Nephron progenitor cell (in vitro differentiated cells): ENCODE measurements around the gene ITGB5.

Experiments used
- DNase-seq: peaks from one replicate; pipeline ENCODE4 v3.0.0; 2021
- H3K27ac Mint-ChIP-seq: 2 replicates; pipeline ENCODE4 v1.8.0; 2021; ENCODE audit warnings: mild to moderate bottlenecking, moderate library complexity, mixed read lengths
- H3K27me3 Mint-ChIP-seq: 2 replicates; pipeline ENCODE4 v1.8.0; 2021; ENCODE audit warnings: mild to moderate bottlenecking, low read depth, mixed read lengths; ENCODE audit not compliant: poor library complexity
- H3K36me3 Mint-ChIP-seq: 2 replicates; pipeline ENCODE4 v1.8.0; 2021; ENCODE audit warnings: low read depth, mixed read lengths
- H3K4me1 Mint-ChIP-seq: 2 replicates; pipeline ENCODE4 v1.8.0; 2021; ENCODE audit warnings: mixed read lengths
- H3K4me3 Mint-ChIP-seq: 2 replicates; pipeline ENCODE4 v1.8.0; 2021; ENCODE audit warnings: mild to moderate bottlenecking, moderate library complexity, mixed read lengths
- H3K9me3 Mint-ChIP-seq: 2 replicates; pipeline ENCODE4 v1.8.0; 2021; ENCODE audit warnings: mild to moderate bottlenecking, moderate library complexity, mixed read lengths
- TF ChIP-seq, protein P1 (sequence below): fragments of 200-600 bp; sonication (generic); IDR thresholded peaks from 2 replicates; pipeline ENCODE4 v1.5.0; 2021; ENCODE audit warnings: antibody characterized with exemption

Gene ITGB5

DNA sequence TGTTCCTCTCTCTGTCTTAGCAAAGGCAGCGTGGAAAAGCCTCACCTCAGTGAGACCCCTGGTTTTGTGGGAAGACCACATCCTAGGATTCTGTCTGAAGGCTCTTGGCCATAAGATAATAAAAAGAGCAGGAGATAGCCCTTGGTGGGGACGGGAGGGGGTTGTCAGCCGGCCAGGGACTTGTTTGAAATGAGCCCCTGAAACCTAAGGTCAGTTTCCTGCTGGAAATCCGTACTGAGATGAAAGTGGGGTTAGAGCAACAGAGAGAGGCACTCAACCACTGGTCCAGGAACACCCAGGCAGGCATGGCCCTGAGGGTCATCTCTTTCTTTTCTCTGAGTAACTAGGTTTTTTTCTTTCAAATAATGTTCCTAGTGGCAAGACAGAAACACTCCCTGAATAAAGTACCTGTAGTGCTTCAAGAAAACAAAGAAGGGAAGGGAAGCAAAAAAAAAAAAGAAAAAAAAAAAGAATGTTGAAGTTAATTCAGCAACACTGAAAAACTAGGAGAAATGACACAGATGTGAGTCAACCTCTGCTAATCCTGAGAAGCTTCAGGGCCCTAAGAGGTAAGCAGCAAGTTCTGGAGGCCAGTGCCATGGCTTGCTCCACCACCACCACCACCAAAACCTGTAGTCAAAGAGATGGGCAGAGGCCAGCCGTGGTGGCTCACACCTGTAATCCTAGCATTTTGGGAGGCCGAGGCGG, 3.2 kb downstream of the ITGB5 start:
- no peaks in the 10 kb centered on the region for H3K9me3 Mint-ChIP-seq
- H3K4me1 Mint-ChIP-seq = peaks cover 68% of the 10 kb centered on the region
- H3K4me3 Mint-ChIP-seq = peak overlapping the region; percentile 74
- DNase-seq = peak; percentile 14
- H3K27me3 Mint-ChIP-seq = peaks cover 6% of the 10 kb centered on the region
- TF ChIP-seq, protein P1, sequence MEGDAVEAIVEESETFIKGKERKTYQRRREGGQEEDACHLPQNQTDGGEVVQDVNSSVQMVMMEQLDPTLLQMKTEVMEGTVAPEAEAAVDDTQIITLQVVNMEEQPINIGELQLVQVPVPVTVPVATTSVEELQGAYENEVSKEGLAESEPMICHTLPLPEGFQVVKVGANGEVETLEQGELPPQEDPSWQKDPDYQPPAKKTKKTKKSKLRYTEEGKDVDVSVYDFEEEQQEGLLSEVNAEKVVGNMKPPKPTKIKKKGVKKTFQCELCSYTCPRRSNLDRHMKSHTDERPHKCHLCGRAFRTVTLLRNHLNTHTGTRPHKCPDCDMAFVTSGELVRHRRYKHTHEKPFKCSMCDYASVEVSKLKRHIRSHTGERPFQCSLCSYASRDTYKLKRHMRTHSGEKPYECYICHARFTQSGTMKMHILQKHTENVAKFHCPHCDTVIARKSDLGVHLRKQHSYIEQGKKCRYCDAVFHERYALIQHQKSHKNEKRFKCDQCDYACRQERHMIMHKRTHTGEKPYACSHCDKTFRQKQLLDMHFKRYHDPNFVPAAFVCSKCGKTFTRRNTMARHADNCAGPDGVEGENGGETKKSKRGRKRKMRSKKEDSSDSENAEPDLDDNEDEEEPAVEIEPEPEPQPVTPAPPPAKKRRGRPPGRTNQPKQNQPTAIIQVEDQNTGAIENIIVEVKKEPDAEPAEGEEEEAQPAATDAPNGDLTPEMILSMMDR = no peak
- H3K27ac Mint-ChIP-seq = peak overlapping the region; percentile 93
- no peaks in the 10 kb centered on the region for H3K36me3 Mint-ChIP-seq

DNA sequence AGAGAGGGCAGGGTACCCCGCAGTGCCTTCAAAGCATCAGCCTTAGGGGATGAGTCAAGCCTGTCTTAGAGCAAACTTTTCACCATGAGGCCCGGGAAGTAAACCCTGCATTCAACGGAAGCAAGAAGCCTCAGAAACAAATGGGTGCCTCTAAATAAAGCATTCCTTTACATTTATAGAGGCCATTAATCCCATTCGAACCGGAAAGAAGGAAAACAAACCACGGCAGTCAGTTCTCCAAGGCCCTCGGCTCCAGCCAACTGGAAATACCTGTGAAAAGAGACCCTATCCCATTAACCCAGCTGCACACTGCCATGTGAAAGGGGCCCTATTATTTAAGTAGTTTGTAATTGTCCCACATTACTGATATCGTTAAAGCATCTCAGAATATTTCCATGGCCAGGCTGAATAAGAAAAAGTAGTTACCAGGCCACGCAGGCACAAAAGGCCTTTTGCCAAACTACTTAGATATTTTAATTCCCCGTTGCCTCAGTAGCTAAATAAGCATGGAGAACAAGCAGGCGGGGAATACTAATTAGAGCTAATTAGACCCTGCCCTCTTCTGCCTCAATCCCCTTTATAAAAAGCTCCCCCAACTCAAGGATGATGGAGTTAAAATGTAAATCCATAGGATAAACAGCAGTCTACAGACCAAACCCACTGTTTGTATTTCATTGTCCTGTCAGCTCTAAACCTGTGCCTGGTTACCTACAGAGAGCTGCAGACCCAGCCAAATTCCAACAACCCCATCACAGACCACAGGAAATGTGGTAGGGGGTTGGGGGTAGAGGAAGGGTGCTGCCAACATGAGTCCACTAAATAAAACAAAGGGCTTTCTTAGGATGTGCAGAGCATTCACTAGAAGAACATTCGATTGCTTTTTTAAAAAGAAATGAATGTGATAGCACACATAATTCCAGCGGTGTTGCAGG, 4.1 kb downstream of the ITGB5 start:
- Mint-ChIP-seq H3K4me1 (peaks cover 64% of the 10 kb centered on the region), H3K27me3 (peaks cover 6% of the 10 kb centered on the region), H3K27ac (peak overlapping the region; percentile 96), H3K9me3 (no peaks in the 10 kb centered on the region), H3K4me3 (peak overlapping the region; percentile 74), H3K36me3 (no peaks in the 10 kb centered on the region)
- TF ChIP-seq, protein P1 = no peak
- DNase-seq = no peak

DNA sequence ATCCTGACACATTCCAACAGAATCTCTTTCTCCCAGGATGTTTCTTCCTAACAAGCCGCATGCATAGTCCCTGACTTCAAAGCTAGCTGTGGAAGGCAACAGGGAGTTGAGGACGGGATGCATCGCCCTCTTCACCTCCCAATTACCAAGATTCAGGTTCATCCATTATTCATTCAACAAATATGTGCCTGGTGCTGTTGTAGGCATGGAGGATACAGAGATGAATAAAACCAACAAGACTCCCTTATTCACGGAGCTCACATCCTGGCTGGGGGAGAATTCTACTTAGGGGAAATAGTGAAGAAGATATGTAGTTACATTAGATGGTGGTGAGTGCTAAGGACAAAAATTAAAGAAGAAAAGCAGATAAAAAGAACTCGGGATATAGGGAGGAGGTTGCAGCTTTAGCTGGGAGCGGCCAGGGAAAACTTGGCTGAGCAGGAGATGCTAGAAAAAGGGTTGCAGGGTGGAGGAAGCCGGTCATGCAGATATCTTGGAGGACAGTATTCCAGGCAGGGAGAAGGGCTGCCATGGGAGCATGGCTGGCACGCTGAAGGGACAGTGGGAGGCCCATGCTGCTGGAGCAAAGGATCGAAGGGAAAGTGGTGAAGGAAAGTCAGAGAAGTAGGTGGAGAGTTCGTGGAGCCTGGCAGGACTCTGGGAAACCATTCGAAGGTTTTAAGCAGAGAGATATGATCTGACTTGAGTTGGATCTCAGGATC, 5.0 kb downstream of the ITGB5 start:
- H3K9me3 Mint-ChIP-seq = no peaks in the 10 kb centered on the region
- TF ChIP-seq, protein P1 = no peak
- H3K27ac Mint-ChIP-seq = peak overlapping the region; percentile 96
- no peaks in the 10 kb centered on the region for H3K36me3 Mint-ChIP-seq
- DNase-seq = no peak
- H3K27me3 Mint-ChIP-seq = peaks cover 9% of the 10 kb centered on the region
- peaks cover 63% of the 10 kb centered on the region for H3K4me1 Mint-ChIP-seq
- H3K4me3 Mint-ChIP-seq = peak overlapping the region; percentile 74

DNA sequence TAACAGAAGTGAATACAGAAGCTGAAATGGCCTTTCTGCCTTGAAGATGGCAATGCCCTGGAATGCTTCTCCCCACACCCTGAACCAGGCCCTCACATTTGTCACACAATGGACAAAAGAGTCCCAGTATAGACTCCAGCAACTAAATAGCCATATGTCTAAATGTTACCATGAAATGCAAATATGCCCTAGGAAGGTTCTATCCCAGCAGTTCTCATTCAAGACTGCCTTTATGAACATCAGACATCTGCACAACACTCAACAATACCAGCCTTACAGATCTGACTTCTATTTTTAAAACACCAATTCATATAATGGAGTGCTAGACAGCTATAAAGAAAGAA, 7.9 kb downstream of the ITGB5 start:
- TF ChIP-seq, protein P1 = no peak
- peaks cover 6% of the 10 kb centered on the region for H3K36me3 Mint-ChIP-seq

DNA sequence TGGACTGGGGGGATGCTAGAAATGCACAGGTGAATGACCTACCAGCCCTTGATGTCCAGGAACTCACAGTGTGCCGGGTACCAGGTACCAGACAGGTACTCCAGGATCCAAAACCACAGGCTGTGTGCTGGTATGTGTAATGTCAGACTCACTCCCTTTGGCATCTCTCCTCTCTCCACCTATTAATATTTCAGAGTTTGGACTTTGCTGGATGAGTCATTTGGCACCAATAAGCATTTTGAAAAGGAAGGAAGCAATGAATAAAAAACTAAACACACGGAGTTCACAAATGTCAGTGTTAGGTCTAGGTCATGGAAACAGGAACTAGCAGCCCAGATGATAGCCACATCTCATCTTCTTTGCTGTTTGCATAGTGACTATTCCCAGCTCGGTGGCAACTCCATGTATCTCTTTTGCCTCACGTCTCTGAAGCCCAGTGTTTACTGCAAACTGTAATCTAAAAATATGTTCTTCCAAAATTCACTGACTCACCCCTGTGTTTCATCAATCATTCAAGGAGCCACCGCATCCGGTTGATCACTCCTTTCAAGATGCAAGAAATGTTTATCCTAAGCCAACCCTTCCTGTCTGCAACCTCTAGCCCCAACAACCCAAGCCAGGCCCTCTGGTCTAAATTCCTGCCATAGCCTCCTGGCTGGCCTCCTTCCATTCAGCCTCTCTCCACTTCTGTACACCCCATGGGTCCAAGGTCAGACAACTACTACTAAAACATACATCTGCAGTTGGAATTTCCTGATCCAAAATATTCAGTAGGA, 8.4 kb downstream of the ITGB5 start:
- H3K9me3 Mint-ChIP-seq = no peaks in the 10 kb centered on the region
- peaks cover 10% of the 10 kb centered on the region for H3K36me3 Mint-ChIP-seq
- H3K4me3 Mint-ChIP-seq = no peak overlapping the region
- DNase-seq = no peak
- TF ChIP-seq, protein P1 = no peak
- H3K4me1 Mint-ChIP-seq = peaks cover 51% of the 10 kb centered on the region
- no peak overlapping the region for H3K27ac Mint-ChIP-seq
- peaks cover 9% of the 10 kb centered on the region for H3K27me3 Mint-ChIP-seq

More for the DNA sequence above, 7.9 kb downstream of the ITGB5 start:
- H3K4me1 Mint-ChIP-seq = peaks cover 55% of the 10 kb centered on the region
- no peak overlapping the region for H3K4me3 Mint-ChIP-seq
- peaks cover 9% of the 10 kb centered on the region for H3K27me3 Mint-ChIP-seq
- no peak for DNase-seq
- H3K27ac Mint-ChIP-seq = no peak overlapping the region
- H3K9me3 Mint-ChIP-seq = no peaks in the 10 kb centered on the region
